Panc1 (cell line): ENCODE data around the gene SCD5.

ENCODE experiments used
- CTCF ChIP-seq: fragments of 450-650 bp; IDR thresholded peaks from 2 replicates; pipeline ENCODE4 v1.5.1; 2017; ENCODE audit warnings: mild to moderate bottlenecking
- POLR2AphosphoS5 ChIP-seq: IDR thresholded peaks from 2 replicates; pipeline ENCODE4 v1.6.1; 2012; ENCODE audit warnings: mild to moderate bottlenecking, low read depth, low read length, moderate library complexity
- REST ChIP-seq, 2 experiments: IDR thresholded peaks; 2 replicates each; pipeline ENCODE4 v1.6.1; 2011 to 2012; ENCODE audit warnings: low read depth in 2 of 2, control low read depth in 1 of 2, low read length in 1 of 2, mild to moderate bottlenecking in 1 of 2, moderate library complexity in 1 of 2; ENCODE audit not compliant: insufficient read depth in 1 of 2
- SIN3A ChIP-seq: IDR thresholded peaks from 2 replicates; pipeline ENCODE4 v1.6.1; 2012; ENCODE audit warnings: low read depth, mild to moderate bottlenecking, low read length, moderate library complexity, borderline replicate concordance; ENCODE audit not compliant: insufficient read depth
- TCF7L2 ChIP-seq: IDR thresholded peaks from 2 replicates; pipeline ENCODE4 v1.6.1; 2011; ENCODE audit warnings: mild to moderate bottlenecking, low read depth, low read length, inconsistent platforms

GRCh38 chr4:82711158-82711785, 87.3 kb downstream of the SCD5 start:
- TF ChIP-seq CTCF, result no peak
- TF ChIP-seq POLR2AphosphoS5, result no peak
- no peak for TF ChIP-seq REST (IDR thresholded peaks at IDR 0.05; ENCODE audit: insufficient read depth in 1 of 2, low read depth in 2 of 2, low read length in 1 of 2)
- TF ChIP-seq SIN3A, result no peak
- no peak for TF ChIP-seq TCF7L2
